Hepatocyte (in vitro differentiated cells): ENCODE data around the gene UTP25. TPM values are rescaled to one million over a fixed set of nuclear protein-coding genes. Genes with fewer than 3 reads are reported as not detected.

ENCODE experiments used
- DNase-seq: peaks from one replicate; pipeline ENCODE4 v3.0.0-alpha.2; 2016; ENCODE audit warnings: low spot score
- H2AFZ ChIP-seq: fragments of 200-600 bp; sonication (generic); 2 replicates; pipeline ENCODE4 v1.6.0; 2016; ENCODE audit warnings: antibody characterized with exemption, mild to moderate bottlenecking
- H3K27ac ChIP-seq: fragments of 200-600 bp; sonication (generic); 2 replicates; pipeline ENCODE4 v1.5.1; 2016; ENCODE audit warnings: mild to moderate bottlenecking
- H3K27me3 ChIP-seq: fragments of 200-600 bp; sonication (generic); 2 replicates; pipeline ENCODE4 v1.6.1; 2016
- H3K36me3 ChIP-seq: fragments of 200-600 bp; sonication (generic); replicated peaks from 2 replicates; pipeline ENCODE4 v1.5.1; 2016; ENCODE audit warnings: low read depth; ENCODE audit not compliant: insufficient read depth
- H3K4me1 ChIP-seq: fragments of 200-600 bp; sonication (generic); 2 replicates; pipeline ENCODE4 v1.5.1; 2016; ENCODE audit warnings: mild to moderate bottlenecking, moderate library complexity; ENCODE audit not compliant: insufficient read depth
- H3K4me2 ChIP-seq: fragments of 200-600 bp; sonication (generic); 2 replicates; pipeline ENCODE4 v1.6.0; 2016
- H3K4me3 ChIP-seq: fragments of 200-600 bp; sonication (generic); 2 replicates; pipeline ENCODE4 v1.5.1; 2016; ENCODE audit warnings: mild to moderate bottlenecking
- H3K79me2 ChIP-seq: fragments of 200-600 bp; sonication (generic); 2 replicates; pipeline ENCODE4 v1.6.0; 2017; ENCODE audit warnings: mild to moderate bottlenecking
- H3K9me2 ChIP-seq: fragments of 200-600 bp; sonication (generic); replicated peaks from 2 replicates; pipeline ENCODE4 v1.6.0; 2017; ENCODE audit warnings: mild to moderate bottlenecking; ENCODE audit not compliant: insufficient read depth
- H3K9me3 ChIP-seq: fragments of 200-600 bp; sonication (generic); 2 replicates; pipeline ENCODE4 v1.5.1; 2016; ENCODE audit warnings: low read depth, mild to moderate bottlenecking
- H4K20me1 ChIP-seq: fragments of 200-600 bp; sonication (generic); 2 replicates; pipeline ENCODE4 v1.6.0; 2016; ENCODE audit warnings: mild to moderate bottlenecking; ENCODE audit not compliant: insufficient read depth, poor library complexity, severe bottlenecking
- EZH2 ChIP-seq: fragments of 200-600 bp; sonication (generic); IDR thresholded peaks from 2 replicates; pipeline ENCODE4 v1.6.1; 2016; ENCODE audit warnings: antibody characterized with exemption, mild to moderate bottlenecking, borderline replicate concordance
- EZH2phosphoT487 ChIP-seq: fragments of 200-600 bp; sonication (generic); IDR thresholded peaks from one replicate; pipeline ENCODE4 v1.6.1; 2018; ENCODE audit warnings: antibody characterized with exemption, mild to moderate bottlenecking, low read depth, moderate library complexity; ENCODE audit not compliant: unreplicated experiment, severe bottlenecking
- WGBS: methylation state at CpG from one replicate; pipeline ENCODE4 v1.1.6; 2016; ENCODE audit warnings: low lambda C conversion rate; ENCODE audit errors: missing lambda C conversion rate; 5-methylcytosine and 5-hydroxymethylcytosine counted together
- polyA plus RNA-seq: library from polyadenylated mRNA; unstranded; fragments of >200 nt; fragmentation: Nextera tagmentation; extraction: Ambion mirVana; gene quantifications from 2 replicates; pipeline ENCODE4 v1.2.1, GENCODE V29; 2016
- total RNA-seq: library from RNA; depleted of rRNA; stranded (reverse); fragments of >200 nt; gene quantifications from 2 replicates; pipeline ENCODE4 v1.2.3, GENCODE V29; 2014
- TF ChIP-seq, protein P1 (sequence below): fragments of 200-600 bp; sonication (generic); IDR thresholded peaks from 2 replicates; pipeline ENCODE4 v1.5.1; 2016; ENCODE audit warnings: antibody characterized with exemption, mild to moderate bottlenecking; ENCODE audit not compliant: poor library complexity

Gene UTP25
- total and polyA plus RNA-seq, 2 experiments from 2014 or later: 3.2 to 8.0 TPM

DNA sequence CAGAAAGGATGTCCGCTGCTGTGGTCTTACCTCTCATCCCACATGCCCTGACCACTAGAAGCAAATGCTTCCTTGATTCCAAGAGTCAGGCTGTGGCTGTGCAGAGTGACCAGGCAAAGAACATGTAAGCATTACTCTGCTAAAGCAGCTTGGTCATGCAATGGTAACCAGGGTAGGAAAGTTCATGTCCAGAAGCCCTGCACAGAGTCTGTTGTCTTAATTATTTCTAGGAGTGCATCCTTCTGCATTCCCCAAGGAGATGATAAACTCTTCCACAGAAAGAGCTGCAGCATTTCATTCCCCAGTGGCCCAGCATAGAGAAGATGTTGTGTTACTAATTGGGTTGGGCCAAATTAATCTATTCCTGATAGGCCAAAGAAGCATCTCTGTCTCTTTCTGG, 10.1 kb upstream of the UTP25 start:
- WGBS: 85% methylated on average over 1 of the region's 1 CpG
- no peak overlapping the region for H3K4me2 ChIP-seq

GRCh38 chr1:209819058-209819457, 8.7 kb upstream of the UTP25 start:
- Histone ChIP-seq H3K9me3 (no peaks in the 10 kb centered on the region), H3K4me2 (no peak overlapping the region), H2AFZ (no peak overlapping the region), H3K79me2 (no peaks in the 10 kb centered on the region), H4K20me1 (no peaks in the 10 kb centered on the region), H3K9me2 (no peaks in the 10 kb centered on the region), H3K27me3 (peaks cover 5% of the 10 kb centered on the region), H3K4me1 (no peaks in the 10 kb centered on the region), H3K27ac (no peak overlapping the region), H3K4me3 (no peak overlapping the region), H3K36me3 (no peaks in the 10 kb centered on the region)
- DNase-seq: no peak
- no peak for TF ChIP-seq EZH2phosphoT487
- no peak for TF ChIP-seq EZH2
- TF ChIP-seq, protein P1, sequence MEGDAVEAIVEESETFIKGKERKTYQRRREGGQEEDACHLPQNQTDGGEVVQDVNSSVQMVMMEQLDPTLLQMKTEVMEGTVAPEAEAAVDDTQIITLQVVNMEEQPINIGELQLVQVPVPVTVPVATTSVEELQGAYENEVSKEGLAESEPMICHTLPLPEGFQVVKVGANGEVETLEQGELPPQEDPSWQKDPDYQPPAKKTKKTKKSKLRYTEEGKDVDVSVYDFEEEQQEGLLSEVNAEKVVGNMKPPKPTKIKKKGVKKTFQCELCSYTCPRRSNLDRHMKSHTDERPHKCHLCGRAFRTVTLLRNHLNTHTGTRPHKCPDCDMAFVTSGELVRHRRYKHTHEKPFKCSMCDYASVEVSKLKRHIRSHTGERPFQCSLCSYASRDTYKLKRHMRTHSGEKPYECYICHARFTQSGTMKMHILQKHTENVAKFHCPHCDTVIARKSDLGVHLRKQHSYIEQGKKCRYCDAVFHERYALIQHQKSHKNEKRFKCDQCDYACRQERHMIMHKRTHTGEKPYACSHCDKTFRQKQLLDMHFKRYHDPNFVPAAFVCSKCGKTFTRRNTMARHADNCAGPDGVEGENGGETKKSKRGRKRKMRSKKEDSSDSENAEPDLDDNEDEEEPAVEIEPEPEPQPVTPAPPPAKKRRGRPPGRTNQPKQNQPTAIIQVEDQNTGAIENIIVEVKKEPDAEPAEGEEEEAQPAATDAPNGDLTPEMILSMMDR: no peak
- 0% methylated on average over 1 of the region's 1 CpG for WGBS

More for the DNA sequence above, 10.1 kb upstream of the UTP25 start:
- DNase-seq: no peak
- peaks cover 5% of the 10 kb centered on the region for H3K27me3 ChIP-seq
- H4K20me1 ChIP-seq: no peaks in the 10 kb centered on the region
- no peaks in the 10 kb centered on the region for H3K4me1 ChIP-seq
- H3K27ac ChIP-seq: no peak overlapping the region
- H3K9me2 ChIP-seq: no peaks in the 10 kb centered on the region
- H3K36me3 ChIP-seq: no peaks in the 10 kb centered on the region
- H3K79me2 ChIP-seq: no peaks in the 10 kb centered on the region
- H2AFZ ChIP-seq: no peak overlapping the region
- TF ChIP-seq EZH2 (no peak), EZH2phosphoT487 (no peak)
- TF ChIP-seq, protein P1: no peak
- no peak overlapping the region for H3K4me3 ChIP-seq
- H3K9me3 ChIP-seq: no peaks in the 10 kb centered on the region

DNA sequence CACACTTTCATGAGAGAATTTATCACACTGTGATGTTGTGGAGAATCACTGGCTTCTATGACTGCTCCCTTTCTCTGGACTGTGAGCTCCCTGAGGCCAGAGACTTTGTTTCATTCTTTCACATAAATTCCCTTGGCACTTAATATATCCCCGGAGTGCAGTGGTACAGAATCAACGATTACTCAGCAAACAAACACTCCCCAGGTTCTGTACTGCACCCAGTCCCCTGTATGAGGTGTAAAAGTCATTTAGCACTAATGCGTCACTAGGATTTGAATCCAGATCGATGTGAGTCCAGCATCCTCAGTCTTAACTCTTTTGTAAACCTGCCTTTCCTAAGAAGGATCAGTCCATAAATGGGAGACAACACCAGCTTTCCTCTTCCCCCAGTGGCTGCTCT, 6.8 kb upstream of the UTP25 start:
- Histone ChIP-seq H3K27ac (no peak overlapping the region), H2AFZ (no peak overlapping the region), H3K27me3 (peaks cover 5% of the 10 kb centered on the region), H3K4me1 (no peaks in the 10 kb centered on the region), H3K9me2 (no peaks in the 10 kb centered on the region), H3K36me3 (no peaks in the 10 kb centered on the region), H4K20me1 (no peaks in the 10 kb centered on the region), H3K9me3 (no peaks in the 10 kb centered on the region), H3K4me2 (no peak overlapping the region), H3K4me3 (no peak overlapping the region), H3K79me2 (no peaks in the 10 kb centered on the region)
- no peak for DNase-seq
- TF ChIP-seq EZH2 (no peak), EZH2phosphoT487 (no peak)
- TF ChIP-seq, protein P1: no peak
- 68% methylated on average over 4 of the region's 4 CpGs for WGBS

DNA sequence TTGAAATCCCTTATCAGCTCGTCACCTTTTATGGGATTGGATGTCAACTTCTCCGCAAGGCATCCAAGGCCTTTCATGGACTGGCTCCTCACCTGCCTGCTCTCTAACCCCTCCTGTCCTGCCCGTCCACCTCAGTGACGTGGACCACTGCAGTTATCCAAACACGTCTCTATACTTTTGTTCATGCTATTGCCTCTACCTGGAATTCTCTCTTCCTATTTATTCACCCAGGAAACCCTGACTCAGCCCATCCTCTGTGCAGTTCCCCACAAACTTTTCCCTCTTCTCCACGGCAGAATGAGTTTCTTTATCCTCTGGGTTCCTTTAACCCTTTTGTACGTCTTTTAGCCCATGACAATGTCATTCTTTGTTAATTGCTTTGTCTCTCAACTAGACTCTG, 5.1 kb upstream of the UTP25 start:
- H3K9me3 ChIP-seq: no peaks in the 10 kb centered on the region
- no peak overlapping the region for H2AFZ ChIP-seq
- 63% methylated on average over 7 of the region's 7 CpGs for WGBS
- peak overlapping the region; percentile 41 for H3K4me2 ChIP-seq
- DNase-seq: no peak
- peaks cover 5% of the 10 kb centered on the region for H3K27me3 ChIP-seq
- H3K27ac ChIP-seq: no peak overlapping the region
- H3K36me3 ChIP-seq: no peaks in the 10 kb centered on the region
- H3K4me3 ChIP-seq: no peak overlapping the region
- H4K20me1 ChIP-seq: no peaks in the 10 kb centered on the region
- TF ChIP-seq, protein P1: no peak
- TF ChIP-seq EZH2 (no peak), EZH2phosphoT487 (no peak)
- H3K79me2 ChIP-seq: no peaks in the 10 kb centered on the region
- no peaks in the 10 kb centered on the region for H3K9me2 ChIP-seq
- H3K4me1 ChIP-seq: no peaks in the 10 kb centered on the region
